GM21381 (cell line): ENCODE results near the gene STK26.
"Not testable (repeated sequence)": the region's sequence is repeated elsewhere in the genome, so short reads cannot be mapped to it uniquely, and the experiment has no call there.

Experiments
- ATAC-seq: cut with Tn5 transposase; IDR thresholded peaks from one replicate; pipeline ENCODE4 v1.9.1; 2021; ENCODE audit warnings: mild to moderate bottlenecking, moderate library complexity; ENCODE audit not compliant: unreplicated experiment

The STK26 gene

GRCh38 chrX:132022967-132023895, at the start of gene STK26:
Gene STK26 (plus strand): TSS chrX:132023302. CDS start chrX:132023618, 316 bp downstream.
- ATAC-seq = peak; percentile 75

GRCh38 chrX:131975851-131976250, 47.3 kb upstream of the STK26 start:
- no peak for ATAC-seq

GRCh38 chrX:131977619-131978018, 45.5 kb upstream of the STK26 start:
- ATAC-seq = no peak

- ATAC-seq = no peak
Measured at GRCh38 chrX:131979116-131979515, 44.0 kb upstream of the STK26 start.

- no peak for ATAC-seq
Measured at GRCh38 chrX:131985526-131986049, 37.5 kb upstream of the STK26 start.

- ATAC-seq = peak; percentile 98
Measured at GRCh38 chrX:131987252-131987651, 35.9 kb upstream of the STK26 start.

GRCh38 chrX:131988236-131988635, 34.9 kb upstream of the STK26 start:
- ATAC-seq = no peak

- ATAC-seq = no peak
Measured at GRCh38 chrX:132001127-132001526, 22.0 kb upstream of the STK26 start.

GRCh38 chrX:132004728-132005127, 18.4 kb upstream of the STK26 start:
- no peak for ATAC-seq

- ATAC-seq = no peak
Measured at GRCh38 chrX:132009350-132009749, 13.8 kb upstream of the STK26 start.

- ATAC-seq = not testable (repeated sequence)
Measured at GRCh38 chrX:132010213-132010612, 12.9 kb upstream of the STK26 start.

- ATAC-seq = no peak
Measured at GRCh38 chrX:132015875-132016274, 7.2 kb upstream of the STK26 start.

GRCh38 chrX:132016628-132017430, 6.3 kb upstream of the STK26 start:
- ATAC-seq = no peak

GRCh38 chrX:132017431-132018185, 5.5 kb upstream of the STK26 start:
- no peak for ATAC-seq

- ATAC-seq = peak; percentile 22
Measured at GRCh38 chrX:132022198-132022966, 720 bp upstream of the STK26 start.

- ATAC-seq = peak; percentile 43
Measured at GRCh38 chrX:132023896-132024386, 839 bp downstream of the STK26 start.

GRCh38 chrX:132025041-132025440, 1.9 kb downstream of the STK26 start:
- no peak for ATAC-seq

- ATAC-seq = no peak
Measured at GRCh38 chrX:132030264-132030663, 7.2 kb downstream of the STK26 start.

GRCh38 chrX:132031867-132032266, 8.8 kb downstream of the STK26 start:
- ATAC-seq = no peak

GRCh38 chrX:132033166-132033565, 10.1 kb downstream of the STK26 start:
- ATAC-seq = peak; percentile 41
